Neural progenitor cell (in vitro differentiated cells): ENCODE data around the gene INO80C. TPM values are rescaled to one million over a fixed set of nuclear protein-coding genes. Genes with fewer than 3 reads are reported as not detected.

Experiments used
- DNase-seq: peaks from one replicate; pipeline ENCODE4 v3.0.0-alpha.2; 2016; ENCODE audit warnings: low spot score
- H2AFZ ChIP-seq: fragments of 200-600 bp; sonication (generic); replicated peaks from 2 replicates; pipeline ENCODE4 v1.6.1; 2016; ENCODE audit warnings: antibody characterized with exemption
- H3F3A ChIP-seq: fragments of 200-600 bp; sonication (generic); 2 replicates; pipeline ENCODE4 v1.6.1; 2016; ENCODE audit warnings: antibody characterized with exemption, low read depth
- H3K27ac ChIP-seq: fragments of 200-600 bp; sonication (generic); 2 replicates; pipeline ENCODE4 v1.5.1; 2016; ENCODE audit warnings: mild to moderate bottlenecking
- H3K27me3 ChIP-seq: fragments of 200-600 bp; sonication (generic); 2 replicates; pipeline ENCODE4 v1.6.1; 2016; ENCODE audit warnings: mild to moderate bottlenecking, moderate library complexity
- H3K36me3 ChIP-seq: fragments of 200-600 bp; sonication (generic); 2 replicates; pipeline ENCODE4 v1.5.1; 2016
- H3K4me1 ChIP-seq: fragments of 200-600 bp; sonication (generic); 2 replicates; pipeline ENCODE4 v1.6.1; 2016; ENCODE audit warnings: mixed run types
- H3K4me2 ChIP-seq: fragments of 200-600 bp; sonication (generic); 2 replicates; pipeline ENCODE4 v1.6.1; 2016
- H3K4me3 ChIP-seq: fragments of 200-600 bp; sonication (generic); 2 replicates; pipeline ENCODE4 v1.5.1; 2016
- H3K79me2 ChIP-seq: fragments of 200-600 bp; sonication (generic); 2 replicates; pipeline ENCODE4 v1.6.1; 2016; ENCODE audit warnings: low read depth
- H3K9ac ChIP-seq: fragments of 200-600 bp; sonication (generic); 2 replicates; pipeline ENCODE4 v1.6.1; 2016
- H3K9me3 ChIP-seq: fragments of 200-600 bp; sonication (generic); 2 replicates; pipeline ENCODE4 v1.5.1; 2016; ENCODE audit warnings: low read depth
- H4K20me1 ChIP-seq: fragments of 200-600 bp; sonication (generic); 2 replicates; pipeline ENCODE4 v1.6.1; 2016; ENCODE audit warnings: low read depth
- H3K27ac Mint-ChIP-seq: 3 replicates; pipeline ENCODE4 v1.8.0; 2021; ENCODE audit warnings: mixed read lengths
- H3K27me3 Mint-ChIP-seq: 2 replicates; pipeline ENCODE4 v1.8.0; 2022; ENCODE audit warnings: low read depth, mild to moderate bottlenecking, inconsistent platforms, moderate library complexity, mixed read lengths; ENCODE audit not compliant: insufficient read depth
- H3K36me3 Mint-ChIP-seq: 3 replicates; pipeline ENCODE4 v1.8.0; 2021; ENCODE audit warnings: mixed read lengths
- H3K4me1 Mint-ChIP-seq: 3 replicates; pipeline ENCODE4 v1.8.0; 2021; ENCODE audit warnings: mixed read lengths
- H3K4me3 Mint-ChIP-seq: 3 replicates; pipeline ENCODE4 v1.8.0; 2021; ENCODE audit warnings: mild to moderate bottlenecking, moderate library complexity, mixed read lengths
- H3K9me3 Mint-ChIP-seq: 3 replicates; pipeline ENCODE4 v1.8.0; 2020; ENCODE audit warnings: mixed read lengths
- CTCF ChIP-seq: fragments of 200-600 bp; sonication (generic); IDR thresholded peaks from 2 replicates; pipeline ENCODE4 v1.5.1; 2017; ENCODE audit warnings: antibody characterized with exemption, mild to moderate bottlenecking
- EZH2 ChIP-seq: fragments of 200-600 bp; sonication (generic); IDR thresholded peaks from 2 replicates; pipeline ENCODE4 v1.6.1; 2017; ENCODE audit warnings: antibody characterized with exemption, mild to moderate bottlenecking, moderate library complexity
- EZH2phosphoT487 ChIP-seq: fragments of 200-600 bp; sonication (generic); IDR thresholded peaks from 2 replicates; pipeline ENCODE4 v1.6.1; 2017; ENCODE audit warnings: antibody characterized with exemption
- total RNA-seq: library from RNA; depleted of rRNA; stranded (reverse); fragments of >200 nt; gene quantifications from 2 replicates; pipeline ENCODE4 v1.2.3, GENCODE V29; 2015; ENCODE audit warnings: low replicate concordance

The INO80C gene
- total RNA-seq, 1 donor from 2014 or later: 13.2 TPM

- Mint-ChIP-seq H3K9me3 (peaks cover 3% of the 10 kb centered on the region), H3K27me3 (peaks cover 6% of the 10 kb centered on the region), H3K27ac (no peak overlapping the region), H3K36me3 (no peaks in the 10 kb centered on the region), H3K4me3 (no peak overlapping the region), H3K4me1 (peaks cover 19% of the 10 kb centered on the region)
- Histone ChIP-seq H2AFZ (no peak overlapping the region), H3K27ac (no peak overlapping the region), H3K9me3 (no peaks in the 10 kb centered on the region), H3K4me3 (no peak overlapping the region), H3K9ac (no peak overlapping the region), H3F3A (peaks cover 13% of the 10 kb centered on the region), H3K4me1 (peaks cover 30% of the 10 kb centered on the region), H3K4me2 (no peak overlapping the region), H3K36me3 (no peaks in the 10 kb centered on the region), H3K79me2 (no peaks in the 10 kb centered on the region), H4K20me1 (no peaks in the 10 kb centered on the region), H3K27me3 (no peaks in the 10 kb centered on the region)
- TF ChIP-seq CTCF (no peak), EZH2 (no peak), EZH2phosphoT487 (no peak)
- no peak for DNase-seq
Observed at GRCh38 chr18:35504996-35505395, 7.2 kb upstream of the INO80C start.

- no peaks in the 10 kb centered on the region for H3K9me3 ChIP-seq
- H3K9me3 Mint-ChIP-seq: peaks cover 6% of the 10 kb centered on the region
Observed at GRCh38 chr18:35502052-35502451, 4.3 kb upstream of the INO80C start.

GRCh38 chr18:35501369-35501768, 3.6 kb upstream of the INO80C start:
- Histone ChIP-seq H3K36me3 (no peaks in the 10 kb centered on the region), H2AFZ (no peak overlapping the region), H3K79me2 (peaks cover 8% of the 10 kb centered on the region), H3K9me3 (no peaks in the 10 kb centered on the region), H3K4me3 (no peak overlapping the region), H3K27ac (no peak overlapping the region), H3F3A (no peaks in the 10 kb centered on the region), H3K9ac (no peak overlapping the region), H3K4me1 (peaks cover 9% of the 10 kb centered on the region), H3K27me3 (no peaks in the 10 kb centered on the region), H4K20me1 (no peaks in the 10 kb centered on the region), H3K4me2 (no peak overlapping the region)
- DNase-seq: no peak
- no peaks in the 10 kb centered on the region for H3K36me3 Mint-ChIP-seq
- no peak overlapping the region for H3K27ac Mint-ChIP-seq
- H3K4me3 Mint-ChIP-seq: no peak overlapping the region
- H3K27me3 Mint-ChIP-seq: peaks cover 10% of the 10 kb centered on the region
- peaks cover 6% of the 10 kb centered on the region for H3K9me3 Mint-ChIP-seq
- TF ChIP-seq CTCF (no peak), EZH2phosphoT487 (no peak), EZH2 (no peak)
- H3K4me1 Mint-ChIP-seq: peaks cover 26% of the 10 kb centered on the region

More at GRCh38 chr18:35502052-35502451, 4.3 kb upstream of the INO80C start:
- Histone ChIP-seq H3K36me3 (no peaks in the 10 kb centered on the region), H3K4me2 (no peak overlapping the region), H3K4me1 (peaks cover 4% of the 10 kb centered on the region), H3F3A (no peaks in the 10 kb centered on the region), H3K9ac (no peak overlapping the region), H3K4me3 (no peak overlapping the region), H3K27me3 (no peaks in the 10 kb centered on the region), H3K79me2 (peaks cover 1% of the 10 kb centered on the region), H2AFZ (no peak overlapping the region), H3K27ac (no peak overlapping the region), H4K20me1 (no peaks in the 10 kb centered on the region)
- no peak for DNase-seq
- H3K27me3 Mint-ChIP-seq: peaks cover 9% of the 10 kb centered on the region
- TF ChIP-seq CTCF (no peak), EZH2phosphoT487 (no peak), EZH2 (no peak)
- H3K4me3 Mint-ChIP-seq: no peak overlapping the region
- H3K4me1 Mint-ChIP-seq: peaks cover 20% of the 10 kb centered on the region
- no peak overlapping the region for H3K27ac Mint-ChIP-seq
- no peaks in the 10 kb centered on the region for H3K36me3 Mint-ChIP-seq
